GM06990 (cell line): ENCODE measurements around the gene P3H2.
"Not testable (repeated sequence)": the region's sequence is repeated elsewhere in the genome, so short reads cannot be mapped to it uniquely, and the experiment has no call there.

Experiments
- DNase-seq: peaks from one replicate; pipeline ENCODE4 v3.0.0-alpha.2; 2011; ENCODE audit not compliant: insufficient read length; ENCODE audit errors: extremely low read depth
- H3K27me3 ChIP-seq: replicated peaks from 2 replicates; pipeline ENCODE4 v1.6.0; 2011; ENCODE audit warnings: low read length; ENCODE audit not compliant: control insufficient read depth, insufficient read depth
- H3K36me3 ChIP-seq: 2 replicates; pipeline ENCODE4 v1.5.1; 2011; ENCODE audit warnings: low read length; ENCODE audit not compliant: control insufficient read depth, insufficient read depth
- H3K4me3 ChIP-seq: replicated peaks from 2 replicates; pipeline ENCODE4 v1.5.1; 2011; ENCODE audit warnings: low read depth, mild to moderate bottlenecking, control low read depth, low read length
- TF ChIP-seq, protein P1 (sequence below): IDR thresholded peaks from 2 replicates; pipeline ENCODE4 v1.5.1; 2011; ENCODE audit warnings: low read length, control low read depth, mild to moderate bottlenecking, inconsistent platforms; ENCODE audit not compliant: insufficient read depth, poor library complexity, severe bottlenecking

The P3H2 gene

DNA sequence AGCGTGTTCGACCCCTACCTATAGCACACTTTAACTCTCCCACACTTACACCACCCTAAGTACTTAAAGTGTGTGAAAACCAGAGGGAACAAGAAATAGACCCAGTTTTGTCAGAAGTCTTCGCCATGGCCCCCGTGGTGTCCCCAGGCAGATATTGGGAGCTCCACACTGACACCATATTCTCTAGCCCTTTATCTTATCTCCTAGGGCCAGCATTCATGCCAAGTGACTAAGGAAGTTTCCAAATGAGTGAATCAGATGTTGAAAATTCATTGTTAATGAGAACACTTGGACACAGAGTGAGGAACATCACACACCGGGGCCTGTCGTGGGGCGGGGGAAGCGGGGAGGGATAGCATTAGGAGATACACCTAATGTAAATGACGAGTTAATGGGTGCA is 31.8 kb downstream of the P3H2 start:
- TF ChIP-seq, protein P1, sequence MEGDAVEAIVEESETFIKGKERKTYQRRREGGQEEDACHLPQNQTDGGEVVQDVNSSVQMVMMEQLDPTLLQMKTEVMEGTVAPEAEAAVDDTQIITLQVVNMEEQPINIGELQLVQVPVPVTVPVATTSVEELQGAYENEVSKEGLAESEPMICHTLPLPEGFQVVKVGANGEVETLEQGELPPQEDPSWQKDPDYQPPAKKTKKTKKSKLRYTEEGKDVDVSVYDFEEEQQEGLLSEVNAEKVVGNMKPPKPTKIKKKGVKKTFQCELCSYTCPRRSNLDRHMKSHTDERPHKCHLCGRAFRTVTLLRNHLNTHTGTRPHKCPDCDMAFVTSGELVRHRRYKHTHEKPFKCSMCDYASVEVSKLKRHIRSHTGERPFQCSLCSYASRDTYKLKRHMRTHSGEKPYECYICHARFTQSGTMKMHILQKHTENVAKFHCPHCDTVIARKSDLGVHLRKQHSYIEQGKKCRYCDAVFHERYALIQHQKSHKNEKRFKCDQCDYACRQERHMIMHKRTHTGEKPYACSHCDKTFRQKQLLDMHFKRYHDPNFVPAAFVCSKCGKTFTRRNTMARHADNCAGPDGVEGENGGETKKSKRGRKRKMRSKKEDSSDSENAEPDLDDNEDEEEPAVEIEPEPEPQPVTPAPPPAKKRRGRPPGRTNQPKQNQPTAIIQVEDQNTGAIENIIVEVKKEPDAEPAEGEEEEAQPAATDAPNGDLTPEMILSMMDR, result no peak
- no peak overlapping the region for H3K4me3 ChIP-seq
- no peak for DNase-seq
- H3K36me3 ChIP-seq, result no peaks in the 10 kb centered on the region
- no peaks in the 10 kb centered on the region for H3K27me3 ChIP-seq

DNA sequence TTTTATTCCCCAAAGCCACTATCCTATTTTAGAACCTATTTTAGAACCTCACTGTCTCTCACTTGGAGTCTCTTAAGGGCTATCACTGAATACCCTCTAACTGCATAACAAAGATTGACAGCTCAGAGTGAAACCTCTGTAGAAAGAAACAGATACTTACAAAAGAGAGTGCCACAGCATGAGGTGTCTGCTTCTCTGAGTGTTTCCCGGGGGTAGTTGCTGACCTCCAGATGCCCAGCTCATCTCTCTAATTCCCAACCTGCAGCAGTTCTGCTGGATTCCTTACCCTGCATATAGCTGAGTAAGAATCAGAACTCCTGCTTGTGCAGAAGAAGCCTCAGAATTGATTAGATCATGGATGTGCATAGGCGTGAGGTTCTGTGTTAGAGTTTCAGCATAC is 34.5 kb downstream of the P3H2 start:
- H3K4me3 ChIP-seq, result no peak overlapping the region
- peak; percentile 54 for DNase-seq
- no peaks in the 10 kb centered on the region for H3K27me3 ChIP-seq
- TF ChIP-seq, protein P1, result no peak
- H3K36me3 ChIP-seq, result no peaks in the 10 kb centered on the region; the same call in 1 of the 2 replicates

DNA sequence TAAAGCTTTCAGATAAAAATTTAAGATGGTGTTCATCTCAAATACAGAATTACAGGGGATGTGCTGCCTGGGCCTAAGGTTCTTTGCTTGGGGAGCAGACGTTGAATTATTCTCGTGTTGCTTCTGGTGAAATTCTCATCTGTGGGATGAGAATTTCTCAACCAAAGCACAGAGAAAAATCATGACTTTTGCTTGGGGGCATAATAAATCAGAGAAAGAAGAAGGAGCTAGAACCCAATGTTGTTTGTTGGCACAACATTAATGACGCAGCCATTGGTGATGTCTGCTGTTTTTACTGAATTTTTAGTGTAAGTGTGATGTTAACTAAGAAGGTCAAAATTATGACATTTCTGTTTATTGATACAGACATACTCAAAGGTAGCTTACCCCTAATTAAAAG is 35.7 kb downstream of the P3H2 start:
- no peaks in the 10 kb centered on the region; the same call in 1 of the 2 replicates for H3K36me3 ChIP-seq
- H3K4me3 ChIP-seq, result no peak overlapping the region
- no peaks in the 10 kb centered on the region for H3K27me3 ChIP-seq
- TF ChIP-seq, protein P1, result no peak
- DNase-seq, result no peak

DNA sequence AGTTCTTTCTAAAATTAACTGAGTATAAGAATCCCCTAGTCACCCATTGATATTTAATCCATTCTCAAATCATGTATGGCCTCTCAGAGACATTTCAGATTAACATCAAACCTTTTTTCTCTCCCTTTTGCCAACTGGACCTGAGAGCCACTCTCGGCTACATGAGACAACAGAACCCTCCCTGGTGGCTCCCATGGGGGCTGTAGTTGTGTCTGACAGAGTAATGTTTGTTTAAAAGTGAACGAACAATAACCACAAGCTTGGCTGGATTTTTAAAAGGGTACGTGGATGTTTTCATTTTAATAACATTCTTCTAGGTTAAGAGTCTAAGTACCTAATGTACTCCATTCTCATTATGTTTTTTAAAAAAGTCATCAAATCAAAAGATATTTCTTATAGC is 37.1 kb downstream of the P3H2 start:
- no peak overlapping the region for H3K4me3 ChIP-seq
- DNase-seq, result no peak
- TF ChIP-seq, protein P1, result no peak
- H3K27me3 ChIP-seq, result no peaks in the 10 kb centered on the region
- no peaks in the 10 kb centered on the region; the same call in 1 of the 2 replicates for H3K36me3 ChIP-seq

DNA sequence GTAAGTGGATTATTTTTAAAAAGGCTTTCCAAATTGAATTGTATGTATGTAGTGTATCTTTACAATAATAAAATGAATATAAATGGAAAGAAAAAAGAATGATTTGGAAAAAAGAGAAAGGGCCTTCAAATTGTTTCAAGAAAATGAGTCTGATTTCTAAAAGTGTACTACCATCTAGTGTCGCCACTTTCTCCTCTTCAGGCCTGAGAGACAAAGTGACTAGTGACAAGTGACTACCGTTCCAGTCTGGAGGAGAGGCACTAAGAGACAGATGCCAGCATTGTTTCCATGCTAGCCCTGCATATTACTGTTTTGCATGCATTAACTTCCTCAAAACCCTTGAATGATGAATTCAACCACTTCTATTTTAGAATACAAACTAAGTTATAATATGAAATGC is 39.3 kb downstream of the P3H2 start:
- DNase-seq, result no peak
- Histone ChIP-seq H3K27me3 (no peaks in the 10 kb centered on the region), H3K4me3 (no peak overlapping the region), H3K36me3 (no peaks in the 10 kb centered on the region; the same call in 1 of the 2 replicates)
- TF ChIP-seq, protein P1, result no peak

DNA sequence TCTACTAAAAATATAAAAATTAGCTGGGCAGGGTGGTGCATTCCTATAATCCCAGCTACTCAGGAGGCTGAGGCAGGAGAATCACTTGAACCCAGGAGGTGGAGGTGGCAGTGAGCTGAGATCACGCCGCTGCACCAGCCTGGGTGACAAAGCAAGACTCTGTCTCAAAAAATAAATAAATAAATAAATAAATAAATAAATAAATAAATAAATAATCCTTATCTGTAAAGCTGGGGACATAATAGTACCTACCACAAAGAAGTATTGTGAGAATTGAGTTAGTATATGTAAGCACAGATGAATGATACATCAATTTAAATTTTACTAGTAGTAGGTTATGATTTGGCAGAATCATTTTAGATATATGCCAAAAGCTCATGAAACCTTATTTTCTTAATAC is 41.5 kb downstream of the P3H2 start:
- H3K27me3 ChIP-seq, H3K36me3 ChIP-seq, DNase-seq, H3K4me3 ChIP-seq: not testable (repeated sequence)
